Osteoblast (primary cell): Measurements from ENCODE around the gene COPB1. TPM values are rescaled to one million over a fixed set of nuclear protein-coding genes. Genes with fewer than 3 reads are reported as not detected.
A peak's percentile ranks its signal among the peaks of the same experiment; 100 is the strongest.

Source experiments
- DNase-seq: peaks from one replicate; pipeline ENCODE4 v3.0.0; 2011; ENCODE audit warnings: low spot score, mixed read lengths; ENCODE audit not compliant: insufficient read length; ENCODE audit errors: missing footprints
- H2AFZ ChIP-seq: 2 replicates; pipeline ENCODE4 v1.6.0; 2011; ENCODE audit warnings: mild to moderate bottlenecking, low read length
- H3K27ac ChIP-seq: 2 replicates; pipeline ENCODE4 v1.5.1; 2011; ENCODE audit warnings: mild to moderate bottlenecking, low read depth, low read length, moderate library complexity
- H3K27me3 ChIP-seq: 2 replicates; pipeline ENCODE4 v1.6.0; 2012; ENCODE audit warnings: mild to moderate bottlenecking, control low read depth, inconsistent platforms, low read length, moderate library complexity; ENCODE audit not compliant: insufficient read depth
- H3K36me3 ChIP-seq: 2 replicates; pipeline ENCODE4 v1.5.1; 2011; ENCODE audit warnings: mild to moderate bottlenecking, low read length, control low read depth, moderate library complexity; ENCODE audit not compliant: insufficient read depth
- H3K4me1 ChIP-seq: 2 replicates; pipeline ENCODE4 v1.5.1; 2011; ENCODE audit warnings: mild to moderate bottlenecking, low read length, control low read depth, moderate library complexity; ENCODE audit not compliant: insufficient read depth
- H3K4me2 ChIP-seq: 2 replicates; pipeline ENCODE4 v1.6.0; 2011; ENCODE audit warnings: mild to moderate bottlenecking, low read length; ENCODE audit not compliant: insufficient read depth
- H3K4me3 ChIP-seq: fragments of 200-600 bp; sonication (generic); 3 replicates; pipeline ENCODE4 v1.5.1; 2012; ENCODE audit warnings: mild to moderate bottlenecking, low read length, inconsistent platforms; ENCODE audit not compliant: insufficient read depth
- H3K79me2 ChIP-seq: 2 replicates; pipeline ENCODE4 v1.6.0; 2012; ENCODE audit warnings: mild to moderate bottlenecking, low read length, control low read depth, inconsistent platforms; ENCODE audit not compliant: insufficient read depth
- H3K9me3 ChIP-seq: 2 replicates; pipeline ENCODE4 v1.5.1; 2011; ENCODE audit warnings: low read depth, low read length, control low read depth
- H4K20me1 ChIP-seq: 2 replicates; pipeline ENCODE4 v1.6.0; 2012; ENCODE audit warnings: mild to moderate bottlenecking, low read length, control low read depth; ENCODE audit not compliant: insufficient read depth
- total RNA-seq: library from RNA; depleted of rRNA; stranded (reverse); fragments of >200 nt; gene quantifications from 2 replicates; pipeline ENCODE4 v1.2.3, GENCODE V29; 2012
- TF ChIP-seq, protein P1 (sequence below): IDR thresholded peaks from 2 replicates; pipeline ENCODE4 v1.5.1; 2011; ENCODE audit warnings: mild to moderate bottlenecking, low read depth, low read length, moderate library complexity; ENCODE audit errors: extremely low read depth

COPB1 gene
- total RNA-seq, 1 donor = 245 TPM

DNA sequence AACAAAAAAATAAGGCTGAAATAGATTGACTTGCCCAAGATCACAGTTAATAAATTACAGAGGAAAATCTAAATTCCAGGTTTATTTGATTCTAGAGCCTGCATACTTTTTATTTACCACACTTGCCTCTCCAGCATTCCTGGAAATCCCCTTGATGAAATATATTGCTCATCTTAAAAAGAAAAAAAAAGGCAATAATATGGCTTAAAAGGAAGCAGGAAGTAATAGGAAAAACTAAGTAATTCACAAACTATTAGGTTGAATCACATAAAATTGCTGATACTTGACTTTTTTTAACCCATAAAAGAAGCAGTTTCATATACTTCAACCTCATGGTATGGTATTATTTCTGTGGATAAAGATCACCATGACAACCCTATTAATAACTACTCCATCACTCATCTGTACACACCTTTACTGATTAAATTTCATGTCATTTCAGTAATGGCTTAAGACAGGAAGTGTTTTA, 52.9 kb downstream of the COPB1 start:
- TF ChIP-seq, protein P1, sequence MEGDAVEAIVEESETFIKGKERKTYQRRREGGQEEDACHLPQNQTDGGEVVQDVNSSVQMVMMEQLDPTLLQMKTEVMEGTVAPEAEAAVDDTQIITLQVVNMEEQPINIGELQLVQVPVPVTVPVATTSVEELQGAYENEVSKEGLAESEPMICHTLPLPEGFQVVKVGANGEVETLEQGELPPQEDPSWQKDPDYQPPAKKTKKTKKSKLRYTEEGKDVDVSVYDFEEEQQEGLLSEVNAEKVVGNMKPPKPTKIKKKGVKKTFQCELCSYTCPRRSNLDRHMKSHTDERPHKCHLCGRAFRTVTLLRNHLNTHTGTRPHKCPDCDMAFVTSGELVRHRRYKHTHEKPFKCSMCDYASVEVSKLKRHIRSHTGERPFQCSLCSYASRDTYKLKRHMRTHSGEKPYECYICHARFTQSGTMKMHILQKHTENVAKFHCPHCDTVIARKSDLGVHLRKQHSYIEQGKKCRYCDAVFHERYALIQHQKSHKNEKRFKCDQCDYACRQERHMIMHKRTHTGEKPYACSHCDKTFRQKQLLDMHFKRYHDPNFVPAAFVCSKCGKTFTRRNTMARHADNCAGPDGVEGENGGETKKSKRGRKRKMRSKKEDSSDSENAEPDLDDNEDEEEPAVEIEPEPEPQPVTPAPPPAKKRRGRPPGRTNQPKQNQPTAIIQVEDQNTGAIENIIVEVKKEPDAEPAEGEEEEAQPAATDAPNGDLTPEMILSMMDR = no peak
- H3K4me3 ChIP-seq = peak overlapping the region; percentile 47
- H3K79me2 ChIP-seq = no peaks in the 10 kb centered on the region
- H3K4me2 ChIP-seq = peak overlapping the region; percentile 76
- peak overlapping the region; percentile 80 for H3K27ac ChIP-seq
- no peaks in the 10 kb centered on the region for H3K27me3 ChIP-seq
- no peak overlapping the region for H2AFZ ChIP-seq
- no peaks in the 10 kb centered on the region for H3K9me3 ChIP-seq
- H3K36me3 ChIP-seq = no peaks in the 10 kb centered on the region
- H4K20me1 ChIP-seq = no peaks in the 10 kb centered on the region
- H3K4me1 ChIP-seq = peaks cover 56% of the 10 kb centered on the region
- DNase-seq = no peak

DNA sequence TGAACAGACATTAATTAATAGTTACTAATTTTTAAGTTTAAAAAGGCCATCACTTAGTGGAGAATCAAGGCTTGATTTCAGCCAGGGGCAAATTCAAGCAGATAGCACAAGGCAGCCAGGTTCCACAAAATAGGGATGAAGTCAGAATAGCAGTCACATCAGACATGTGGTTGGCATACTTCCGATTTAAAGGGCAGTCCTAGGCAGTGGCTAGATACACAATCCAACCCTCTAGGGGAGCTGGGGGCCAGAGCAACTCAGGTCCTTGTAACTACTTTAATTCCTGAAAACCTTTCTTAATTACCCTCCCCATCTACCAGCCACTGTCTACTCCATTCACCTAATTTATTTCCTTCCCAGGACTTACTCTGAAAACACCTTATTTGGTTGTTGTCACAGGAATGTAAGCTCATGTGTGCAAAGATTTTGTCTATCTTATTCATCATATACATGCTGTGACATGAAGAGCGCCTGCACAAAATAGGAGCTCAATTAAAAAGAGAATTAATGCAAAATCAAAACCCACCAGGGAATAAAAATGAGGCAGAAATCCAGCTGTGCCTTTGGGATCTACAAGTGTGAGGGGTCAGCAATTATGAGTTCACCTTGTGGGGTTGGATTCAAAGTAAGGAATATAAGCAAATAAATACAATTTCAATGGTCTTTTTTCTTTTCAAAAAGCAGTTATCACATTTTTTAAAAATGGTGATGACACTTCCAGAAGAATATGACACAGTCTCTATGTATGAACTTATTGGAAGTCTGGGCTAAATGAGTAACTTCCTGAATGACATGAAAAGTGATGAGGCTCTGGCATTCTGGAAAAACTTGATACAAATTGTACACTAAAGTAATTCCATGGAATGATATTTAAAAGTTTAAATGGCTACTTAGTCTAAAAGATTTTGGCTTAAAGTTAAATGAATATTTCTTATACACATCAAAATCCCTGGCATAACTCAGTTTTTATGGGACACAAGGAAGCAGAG, 53.8 kb downstream of the COPB1 start:
- Histone ChIP-seq H3K27ac (peak overlapping the region; percentile 80), H3K4me3 (peak overlapping the region; percentile 47), H3K79me2 (no peaks in the 10 kb centered on the region), H3K9me3 (no peaks in the 10 kb centered on the region), H2AFZ (no peak overlapping the region), H3K4me1 (peaks cover 54% of the 10 kb centered on the region), H3K36me3 (no peaks in the 10 kb centered on the region), H3K4me2 (peak overlapping the region; percentile 76), H4K20me1 (no peaks in the 10 kb centered on the region), H3K27me3 (no peaks in the 10 kb centered on the region)
- TF ChIP-seq, protein P1 = no peak
- peak; percentile 51 for DNase-seq

DNA sequence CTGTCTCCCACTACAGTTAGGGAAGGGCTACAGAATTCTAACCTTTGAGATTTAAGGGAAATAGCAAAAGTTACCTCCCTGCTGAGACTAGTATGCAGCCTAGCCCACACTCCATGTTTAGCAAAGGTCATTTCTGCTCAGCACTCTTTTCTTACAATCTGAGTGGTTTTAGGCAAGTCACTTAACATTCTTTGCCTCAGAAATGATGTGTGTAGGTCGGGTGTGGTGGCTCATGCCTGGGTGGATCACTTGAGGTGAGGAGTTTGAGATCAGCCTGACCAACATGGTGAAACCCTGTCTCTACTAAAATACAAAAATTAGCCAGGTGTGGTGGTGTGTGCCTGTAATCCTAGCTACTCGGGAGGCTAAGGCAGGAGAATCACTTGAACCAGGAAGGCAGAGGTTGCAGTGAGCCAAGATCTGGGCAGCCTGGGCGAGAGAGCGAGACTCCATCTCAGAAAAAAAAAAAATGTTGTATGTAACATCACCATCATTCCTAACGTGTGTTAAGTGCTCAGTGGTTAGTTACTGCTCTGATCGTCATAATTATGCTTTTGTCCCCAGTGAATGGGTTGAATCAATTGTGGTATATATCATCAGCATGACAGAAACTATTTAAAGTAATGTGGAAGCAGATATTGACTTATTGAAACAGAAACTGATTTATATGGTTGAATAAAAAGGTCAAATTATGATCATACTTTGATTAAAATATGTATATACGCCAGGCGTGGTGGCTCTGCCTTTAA, 55.0 kb downstream of the COPB1 start:
- no peaks in the 10 kb centered on the region for H3K79me2 ChIP-seq
- H3K27ac ChIP-seq = peak overlapping the region; percentile 80
- TF ChIP-seq, protein P1 = no peak
- no peak overlapping the region for H3K4me2 ChIP-seq
- peaks cover 51% of the 10 kb centered on the region for H3K4me1 ChIP-seq
- no peak overlapping the region for H2AFZ ChIP-seq
- no peak for DNase-seq
- H4K20me1 ChIP-seq = no peaks in the 10 kb centered on the region
- H3K4me3 ChIP-seq = no peak overlapping the region
- no peaks in the 10 kb centered on the region for H3K27me3 ChIP-seq
- H3K36me3 ChIP-seq = no peaks in the 10 kb centered on the region
- no peaks in the 10 kb centered on the region for H3K9me3 ChIP-seq

DNA sequence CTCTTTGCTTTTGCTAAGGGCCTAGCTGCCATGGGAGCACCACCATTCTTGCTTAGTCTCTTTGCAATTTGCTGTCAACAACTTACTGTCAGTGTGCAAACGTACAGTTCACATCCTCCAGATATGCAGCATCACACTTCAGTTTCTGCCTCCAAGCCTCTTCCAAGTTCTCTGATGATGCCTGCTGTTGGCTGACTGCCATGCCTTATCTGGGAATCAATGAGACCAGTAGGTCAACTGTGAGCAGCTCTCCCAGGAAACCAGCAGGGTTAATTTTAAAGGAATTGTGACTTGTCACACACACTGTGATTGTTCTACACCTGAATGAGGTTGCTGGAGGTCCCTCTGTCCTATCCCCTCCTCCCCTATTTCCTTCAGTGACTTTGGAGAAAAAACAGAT, 56.0 kb downstream of the COPB1 start:
- peak overlapping the region; percentile 37 for H3K27ac ChIP-seq
- TF ChIP-seq, protein P1 = no peak
- DNase-seq = peak; percentile 11

More for the DNA sequence above, 56.0 kb downstream of the COPB1 start:
- no peaks in the 10 kb centered on the region for H4K20me1 ChIP-seq
- no peak overlapping the region for H2AFZ ChIP-seq
- H3K36me3 ChIP-seq = no peaks in the 10 kb centered on the region
- peaks cover 41% of the 10 kb centered on the region for H3K4me1 ChIP-seq
- H3K79me2 ChIP-seq = no peaks in the 10 kb centered on the region
- H3K27me3 ChIP-seq = no peaks in the 10 kb centered on the region
- H3K4me3 ChIP-seq = no peak overlapping the region
- no peaks in the 10 kb centered on the region for H3K9me3 ChIP-seq
- H3K4me2 ChIP-seq = no peak overlapping the region
